ENCODE measurements around the gene NUP133. TPM values are rescaled to one million over a fixed set of nuclear protein-coding genes. Genes with fewer than 3 reads are reported as not detected.

NUP133 gene
- 20.9 and 25.4 TPM in 2 replicates for total RNA-seq

DNA sequence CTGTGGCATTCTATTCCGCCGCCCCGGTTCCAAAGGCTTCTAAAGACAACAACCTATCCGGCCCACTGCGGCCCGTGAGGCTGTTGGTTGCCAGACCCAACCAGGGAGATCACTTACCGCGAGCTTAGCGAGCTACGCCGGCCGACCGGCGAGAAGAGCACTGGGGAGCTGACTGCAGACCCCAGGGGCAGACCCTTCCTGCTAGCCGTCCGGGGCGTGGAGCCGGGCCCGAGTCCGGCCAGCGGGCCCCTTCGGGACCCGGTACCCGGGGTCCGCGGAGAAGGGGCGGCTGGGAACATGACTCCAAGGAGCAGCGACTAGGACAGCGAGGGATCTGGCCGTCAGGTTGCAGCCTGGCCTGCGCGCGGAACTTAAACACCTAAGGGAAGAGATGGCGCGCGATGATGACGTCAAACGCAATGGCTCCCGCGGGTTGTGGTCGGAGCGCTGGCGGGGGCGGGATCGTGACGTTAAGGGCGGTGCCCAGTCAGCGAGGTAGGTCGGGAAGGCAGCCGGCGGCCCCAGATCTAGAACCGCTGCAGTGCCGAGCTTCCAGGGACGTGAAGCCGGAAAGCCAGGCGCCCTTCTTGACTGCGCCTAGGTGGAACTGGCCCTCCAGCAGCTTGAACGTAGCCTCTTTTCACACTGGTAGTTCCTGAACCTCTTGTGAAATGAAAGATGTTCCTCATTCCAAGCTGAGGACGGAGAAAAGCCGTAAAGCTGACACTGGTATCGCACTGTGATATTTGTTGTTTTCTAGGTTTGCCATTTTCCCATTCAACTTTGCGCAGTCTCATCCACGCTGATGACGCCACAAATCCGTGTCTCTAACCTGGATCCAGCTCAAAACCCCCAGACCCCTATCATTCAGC is at the start of gene NUP133:
NUP133 (minus strand) TSS at position 391 of the 872 bp plus-strand sequence; CDS start at position 299, 92 bp downstream.

GRCh38 chr1:229434005-229434640 is 74.0 kb downstream of the NUP133 start, which contains the start of gene ACTA1:
Gene ACTA1 (minus strand): TSS chr1:229434094. CDS start chr1:229433115, 979 bp downstream.

Other genes starting within 250 kb of the NUP133 start
- gene RAB4A, start 237.2 kb downstream of the NUP133 start, total RNA-seq: 32.6 and 66.8 TPM in 2 replicates
- 4.3 and 6.0 TPM in 2 replicates for gene CCSAP, start 165.3 kb downstream of the NUP133 start, total RNA-seq
- 9.8 TPM in 1 of 2 replicates, not detected in the other for gene ACTA1, start 74.2 kb downstream of the NUP133 start, total RNA-seq
- gene ABCB10, start 50.4 kb upstream of the NUP133 start, total RNA-seq: 13.5 and 15.2 TPM in 2 replicates
- gene TAF5L, start 117.8 kb upstream of the NUP133 start, total RNA-seq: 8.9 and 10.5 TPM in 2 replicates
- 4.8 and 5.8 TPM in 2 replicates for gene URB2, start 117.9 kb upstream of the NUP133 start, total RNA-seq